Smooth muscle cell (in vitro differentiated cells): Measurements from ENCODE around the gene NDUFS1. TPM values are rescaled to one million over a fixed set of nuclear protein-coding genes. Genes with fewer than 3 reads are reported as not detected.

Experiments
- DNase-seq: peaks from one replicate; lab custom pipeline; 2025; ENCODE audit not compliant: unreplicated experiment; lab: John Stamatoyannopoulos, UW
- H2AFZ ChIP-seq: fragments of 200-600 bp; sonication (generic); 2 replicates; pipeline ENCODE4 v1.6.0; 2016; ENCODE audit warnings: antibody characterized with exemption, low read depth, mild to moderate bottlenecking
- H3F3A ChIP-seq: fragments of 200-600 bp; sonication (generic); 2 replicates; pipeline ENCODE4 v1.6.0; 2017; ENCODE audit warnings: antibody characterized with exemption, low read depth
- H3K27ac ChIP-seq: fragments of 200-600 bp; sonication (generic); 2 replicates; pipeline ENCODE4 v1.5.1; 2016; ENCODE audit warnings: low read depth, mild to moderate bottlenecking
- H3K27me3 ChIP-seq: fragments of 200-600 bp; sonication (generic); 2 replicates; pipeline ENCODE4 v1.6.1; 2016; ENCODE audit warnings: low read depth, mild to moderate bottlenecking
- H3K36me3 ChIP-seq: fragments of 200-600 bp; sonication (generic); 2 replicates; pipeline ENCODE4 v1.5.1; 2016; ENCODE audit warnings: low read depth
- H3K4me1 ChIP-seq: fragments of 200-600 bp; sonication (generic); 2 replicates; pipeline ENCODE4 v1.5.1; 2016; ENCODE audit warnings: low read depth
- H3K4me2 ChIP-seq: fragments of 200-600 bp; sonication (generic); 2 replicates; pipeline ENCODE4 v1.6.0; 2016; ENCODE audit warnings: mild to moderate bottlenecking
- H3K4me3 ChIP-seq: fragments of 200-600 bp; sonication (generic); 2 replicates; pipeline ENCODE4 v1.5.1; 2016; ENCODE audit warnings: mild to moderate bottlenecking
- H3K79me2 ChIP-seq: fragments of 200-600 bp; sonication (generic); 2 replicates; pipeline ENCODE4 v1.6.0; 2016; ENCODE audit warnings: low read depth, mild to moderate bottlenecking
- H3K9ac ChIP-seq: fragments of 200-600 bp; sonication (generic); 2 replicates; pipeline ENCODE4 v1.6.0; 2016; ENCODE audit warnings: low read depth
- H3K9me3 ChIP-seq: fragments of 200-600 bp; sonication (generic); replicated peaks from 2 replicates; pipeline ENCODE4 v1.5.1; 2016; ENCODE audit warnings: low read depth
- H4K20me1 ChIP-seq: fragments of 200-600 bp; sonication (generic); 2 replicates; pipeline ENCODE4 v1.6.0; 2016; ENCODE audit warnings: low read depth
- WGBS: methylation state at CpG from one replicate; pipeline ENCODE4 v1.1.7; 2016; ENCODE audit warnings: low lambda C conversion rate; 5-methylcytosine and 5-hydroxymethylcytosine counted together
- polyA plus RNA-seq: library from polyadenylated mRNA; unstranded; fragments of >200 nt; fragmentation: Nextera tagmentation; extraction: Ambion mirVana; gene quantifications from 2 replicates; pipeline ENCODE4 v1.2.1, GENCODE V29; 2016
- total RNA-seq: library from RNA; depleted of rRNA; stranded (reverse); fragments of >200 nt; gene quantifications from 2 replicates; pipeline ENCODE4 v1.2.3, GENCODE V29; 2014
- TF ChIP-seq, protein P1 (sequence below): fragments of 200-600 bp; sonication (generic); IDR thresholded peaks from 2 replicates; pipeline ENCODE4 v1.5.1; 2017; ENCODE audit warnings: borderline replicate concordance, mild to moderate bottlenecking, antibody characterized with exemption; ENCODE audit not compliant: insufficient read depth, poor library complexity, severe bottlenecking

The NDUFS1 gene
- total and polyA plus RNA-seq, 2 experiments from 2014 or later: 62.0 to 101 TPM

DNA sequence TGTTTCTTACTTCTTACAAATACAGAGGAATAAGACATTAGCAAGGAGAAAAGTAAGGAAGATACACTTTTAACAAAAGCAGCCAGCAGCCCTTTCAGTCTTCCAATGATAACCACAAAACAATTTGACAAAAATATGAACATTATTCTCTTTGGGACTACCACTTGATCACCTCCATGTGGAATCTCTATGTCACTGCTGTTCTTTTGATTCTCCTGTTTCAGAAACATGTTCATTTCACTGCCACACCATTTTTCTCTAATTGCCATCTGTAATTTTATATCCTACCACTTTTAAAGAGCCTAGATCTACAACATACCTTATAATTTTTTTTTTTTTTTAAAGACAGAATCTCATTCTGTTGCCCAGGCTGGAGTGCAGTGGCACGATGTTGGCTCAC, 84.1 kb downstream of the NDUFS1 start:
- Histone ChIP-seq H4K20me1 (peaks cover 82% of the 10 kb centered on the region), H3K79me2 (peaks cover 90% of the 10 kb centered on the region), H3K4me2 (no peak overlapping the region), H3K27me3 (no peaks in the 10 kb centered on the region), H3F3A (no peaks in the 10 kb centered on the region), H3K9me3 (no peaks in the 10 kb centered on the region), H3K9ac (no peak overlapping the region), H3K36me3 (no peaks in the 10 kb centered on the region), H3K27ac (no peak overlapping the region), H3K4me3 (no peak overlapping the region), H2AFZ (no peak overlapping the region), H3K4me1 (peaks cover 3% of the 10 kb centered on the region)
- WGBS: 96% methylated on average over 1 of the region's 1 CpG
- TF ChIP-seq, protein P1, sequence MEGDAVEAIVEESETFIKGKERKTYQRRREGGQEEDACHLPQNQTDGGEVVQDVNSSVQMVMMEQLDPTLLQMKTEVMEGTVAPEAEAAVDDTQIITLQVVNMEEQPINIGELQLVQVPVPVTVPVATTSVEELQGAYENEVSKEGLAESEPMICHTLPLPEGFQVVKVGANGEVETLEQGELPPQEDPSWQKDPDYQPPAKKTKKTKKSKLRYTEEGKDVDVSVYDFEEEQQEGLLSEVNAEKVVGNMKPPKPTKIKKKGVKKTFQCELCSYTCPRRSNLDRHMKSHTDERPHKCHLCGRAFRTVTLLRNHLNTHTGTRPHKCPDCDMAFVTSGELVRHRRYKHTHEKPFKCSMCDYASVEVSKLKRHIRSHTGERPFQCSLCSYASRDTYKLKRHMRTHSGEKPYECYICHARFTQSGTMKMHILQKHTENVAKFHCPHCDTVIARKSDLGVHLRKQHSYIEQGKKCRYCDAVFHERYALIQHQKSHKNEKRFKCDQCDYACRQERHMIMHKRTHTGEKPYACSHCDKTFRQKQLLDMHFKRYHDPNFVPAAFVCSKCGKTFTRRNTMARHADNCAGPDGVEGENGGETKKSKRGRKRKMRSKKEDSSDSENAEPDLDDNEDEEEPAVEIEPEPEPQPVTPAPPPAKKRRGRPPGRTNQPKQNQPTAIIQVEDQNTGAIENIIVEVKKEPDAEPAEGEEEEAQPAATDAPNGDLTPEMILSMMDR: no peak
- no peak for DNase-seq

- Histone ChIP-seq H3K27ac (no peak overlapping the region), H3K36me3 (no peaks in the 10 kb centered on the region), H2AFZ (no peak overlapping the region), H3K9me3 (no peaks in the 10 kb centered on the region), H3K9ac (no peak overlapping the region), H3K27me3 (no peaks in the 10 kb centered on the region), H3K4me3 (no peak overlapping the region), H3F3A (no peaks in the 10 kb centered on the region), H3K4me1 (no peaks in the 10 kb centered on the region), H3K4me2 (no peak overlapping the region), H4K20me1 (peaks cover 87% of the 10 kb centered on the region), H3K79me2 (peaks cover 95% of the 10 kb centered on the region)
- TF ChIP-seq, protein P1: no peak
- 92% methylated on average over 1 of the region's 1 CpG for WGBS
- no peak for DNase-seq
These were observed 87.4 kb downstream of the NDUFS1 start for GRCh38 chr2:206071807-206072206.

- H3K79me2 ChIP-seq: peaks cover 95% of the 10 kb centered on the region
- no peaks in the 10 kb centered on the region for H3K36me3 ChIP-seq
- peaks cover 84% of the 10 kb centered on the region for H4K20me1 ChIP-seq
- H3K27ac ChIP-seq: no peak overlapping the region
- no peak overlapping the region for H3K9ac ChIP-seq
- no peak overlapping the region for H2AFZ ChIP-seq
- 88% methylated on average over 2 of the region's 2 CpGs for WGBS
- no peaks in the 10 kb centered on the region for H3K27me3 ChIP-seq
- no peaks in the 10 kb centered on the region for H3K9me3 ChIP-seq
- TF ChIP-seq, protein P1: no peak
- H3F3A ChIP-seq: no peaks in the 10 kb centered on the region
- H3K4me1 ChIP-seq: no peaks in the 10 kb centered on the region
- H3K4me2 ChIP-seq: no peak overlapping the region
- H3K4me3 ChIP-seq: no peak overlapping the region
- DNase-seq: no peak
These were observed 89.8 kb downstream of the NDUFS1 start for GRCh38 chr2:206069417-206069816.

GRCh38 chr2:206068207-206068606, 91.0 kb downstream of the NDUFS1 start:
- TF ChIP-seq, protein P1: no peak
- Histone ChIP-seq H3K9me3 (no peaks in the 10 kb centered on the region), H4K20me1 (peaks cover 85% of the 10 kb centered on the region), H3F3A (no peaks in the 10 kb centered on the region), H3K27ac (no peak overlapping the region), H2AFZ (no peak overlapping the region), H3K4me3 (no peak overlapping the region), H3K79me2 (peaks cover 92% of the 10 kb centered on the region), H3K9ac (no peak overlapping the region), H3K4me2 (no peak overlapping the region), H3K36me3 (no peaks in the 10 kb centered on the region), H3K4me1 (no peaks in the 10 kb centered on the region), H3K27me3 (no peaks in the 10 kb centered on the region)
- DNase-seq: no peak
- 100% methylated on average over 1 of the region's 1 CpG for WGBS
